HL-60 (cell line): Measurements from ENCODE around the gene TEX12.
"Not testable (repeated sequence)": the region's sequence is repeated elsewhere in the genome, so short reads cannot be mapped to it uniquely, and the experiment has no call there.

ENCODE experiments used
- DNase-seq, 2 experiments: peaks; one replicate each; pipeline ENCODE4 v3.0.0-alpha.2; 2010 to 2020; ENCODE audit warnings: low read depth in 1 of 2, low spot score in 1 of 2
- H3K27ac ChIP-seq: fragments of 250-450 bp; sonication (Bioruptor Pico); replicated peaks from 2 replicates; pipeline ENCODE4 v1.5.1; 2020; ENCODE audit warnings: mild to moderate bottlenecking, moderate library complexity
- H3K27me3 ChIP-seq: fragments of 250-450 bp; sonication (Bioruptor Pico); 2 replicates; pipeline ENCODE4 v1.5.1; 2021; ENCODE audit warnings: mild to moderate bottlenecking, moderate library complexity; ENCODE audit not compliant: insufficient read depth, poor library complexity, severe bottlenecking
- H3K4me3 ChIP-seq: replicated peaks from 2 replicates; pipeline ENCODE4 v1.5.1; 2011; ENCODE audit warnings: mild to moderate bottlenecking, control low read depth, low read length; ENCODE audit not compliant: insufficient read depth
- GABPA ChIP-seq: IDR thresholded peaks from 2 replicates; pipeline ENCODE4 v1.6.1; 2012; ENCODE audit warnings: low read depth
- POLR2AphosphoS5 ChIP-seq: IDR thresholded peaks from 2 replicates; pipeline ENCODE4 v1.6.1; 2012; ENCODE audit warnings: low read depth
- REST ChIP-seq: IDR thresholded peaks from 2 replicates; pipeline ENCODE4 v1.6.1; 2012; ENCODE audit warnings: low read depth; ENCODE audit not compliant: insufficient replicate concordance
- SPI1 ChIP-seq: IDR thresholded peaks from 2 replicates; pipeline ENCODE4 v1.6.1; 2012; ENCODE audit warnings: low read depth, mild to moderate bottlenecking, borderline replicate concordance
- TF ChIP-seq, protein P1 (sequence below): IDR thresholded peaks from one replicate; pipeline ENCODE4 v1.5.1; 2011; ENCODE audit warnings: low read length, control low read depth, inconsistent platforms; ENCODE audit not compliant: insufficient read depth

Gene TEX12

DNA sequence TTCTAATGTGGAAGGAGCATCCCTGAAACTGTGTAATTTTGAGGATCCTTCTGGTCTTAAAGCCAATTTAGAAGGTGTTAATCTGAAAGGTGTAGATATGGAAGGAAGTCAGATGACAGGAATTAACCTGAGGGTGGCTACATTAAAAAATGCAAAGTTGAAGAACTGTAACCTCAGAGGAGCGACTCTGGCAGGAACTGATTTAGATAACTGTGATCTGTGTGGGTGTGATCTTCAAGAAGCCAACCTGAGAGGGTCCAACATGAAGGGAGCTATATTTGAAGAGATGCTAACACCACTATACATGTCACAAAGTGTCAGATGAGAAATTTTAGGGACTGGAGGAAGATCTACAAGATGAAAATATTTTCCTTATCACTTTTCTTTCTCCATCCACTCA is 15.7 kb downstream of the TEX12 start:
- H3K4me3 ChIP-seq: no peak overlapping the region
- H3K27me3 ChIP-seq: no peaks in the 10 kb centered on the region
- no peak overlapping the region for H3K27ac ChIP-seq
- no peak for DNase-seq
- TF ChIP-seq REST: no peak
- TF ChIP-seq, protein P1, sequence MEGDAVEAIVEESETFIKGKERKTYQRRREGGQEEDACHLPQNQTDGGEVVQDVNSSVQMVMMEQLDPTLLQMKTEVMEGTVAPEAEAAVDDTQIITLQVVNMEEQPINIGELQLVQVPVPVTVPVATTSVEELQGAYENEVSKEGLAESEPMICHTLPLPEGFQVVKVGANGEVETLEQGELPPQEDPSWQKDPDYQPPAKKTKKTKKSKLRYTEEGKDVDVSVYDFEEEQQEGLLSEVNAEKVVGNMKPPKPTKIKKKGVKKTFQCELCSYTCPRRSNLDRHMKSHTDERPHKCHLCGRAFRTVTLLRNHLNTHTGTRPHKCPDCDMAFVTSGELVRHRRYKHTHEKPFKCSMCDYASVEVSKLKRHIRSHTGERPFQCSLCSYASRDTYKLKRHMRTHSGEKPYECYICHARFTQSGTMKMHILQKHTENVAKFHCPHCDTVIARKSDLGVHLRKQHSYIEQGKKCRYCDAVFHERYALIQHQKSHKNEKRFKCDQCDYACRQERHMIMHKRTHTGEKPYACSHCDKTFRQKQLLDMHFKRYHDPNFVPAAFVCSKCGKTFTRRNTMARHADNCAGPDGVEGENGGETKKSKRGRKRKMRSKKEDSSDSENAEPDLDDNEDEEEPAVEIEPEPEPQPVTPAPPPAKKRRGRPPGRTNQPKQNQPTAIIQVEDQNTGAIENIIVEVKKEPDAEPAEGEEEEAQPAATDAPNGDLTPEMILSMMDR: no peak
- no peak for TF ChIP-seq SPI1
- no peak for TF ChIP-seq GABPA
- TF ChIP-seq POLR2AphosphoS5: no peak

GRCh38 chr11:112185883-112186282 is 18.7 kb downstream of the TEX12 start:
- no peak for DNase-seq
- Histone ChIP-seq H3K4me3 (no peak overlapping the region), H3K27ac (no peak overlapping the region), H3K27me3 (no peaks in the 10 kb centered on the region)
- TF ChIP-seq, protein P1: no peak
- TF ChIP-seq GABPA (no peak), SPI1 (no peak), POLR2AphosphoS5 (no peak), REST (no peak)

- no peak overlapping the region for H3K27ac ChIP-seq
- DNase-seq: no peak
- H3K4me3 ChIP-seq: no peak overlapping the region
- no peak for TF ChIP-seq SPI1
- TF ChIP-seq, protein P1: no peak
- TF ChIP-seq GABPA: no peak
- TF ChIP-seq POLR2AphosphoS5: no peak
- no peak for TF ChIP-seq REST
- H3K27me3 ChIP-seq: no peaks in the 10 kb centered on the region
These were observed 19.1 kb downstream of the TEX12 start for GRCh38 chr11:112186304-112186703.

DNA sequence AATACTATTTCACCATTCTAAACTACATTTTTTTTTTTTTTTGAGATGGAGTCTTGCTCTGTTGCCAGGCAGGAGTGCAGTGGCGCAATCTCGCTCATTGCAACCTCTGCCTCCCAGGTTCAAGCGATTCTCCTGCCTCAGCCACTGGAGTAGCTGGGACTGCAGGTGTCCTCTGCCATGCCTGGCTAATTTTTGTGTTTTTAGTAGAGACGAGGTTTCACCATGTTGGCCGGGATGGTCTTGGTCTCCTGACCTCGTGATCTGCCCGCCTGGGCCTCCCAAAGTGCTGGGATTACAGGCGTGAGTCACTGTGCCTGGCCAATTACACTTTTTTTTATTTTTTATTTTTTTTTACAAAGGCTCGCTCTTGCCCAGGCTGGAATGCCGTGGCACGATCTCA is 27.9 kb downstream of the TEX12 start:
- H3K27me3 ChIP-seq, H3K4me3 ChIP-seq, DNase-seq: not testable (repeated sequence)
- H3K27ac ChIP-seq: 0 out of 2 replicates have a peak overlapping the region, but pooled peaks have one; percentile 19
